HG03575 (cell line): ENCODE results near the gene MEGF11.

Experiments used
- ATAC-seq: cut with Tn5 transposase; IDR thresholded peaks from one replicate; pipeline ENCODE4 v1.9.1; 2021; ENCODE audit not compliant: unreplicated experiment, insufficient number of reproducible peaks, low FRiP score; ENCODE audit errors: extremely low read depth

The MEGF11 gene

GRCh38 chr15:65953622-65954021, 299.9 kb downstream of the MEGF11 start:
- no peak for ATAC-seq

- ATAC-seq: no peak
Observed at GRCh38 chr15:65952391-65953053, 301.0 kb downstream of the MEGF11 start.

GRCh38 chr15:65951007-65951406, 302.5 kb downstream of the MEGF11 start:
- ATAC-seq: no peak

- no peak for ATAC-seq
Observed at GRCh38 chr15:65949491-65949890, 304.1 kb downstream of the MEGF11 start.

GRCh38 chr15:65949011-65949410, 304.5 kb downstream of the MEGF11 start:
- ATAC-seq: no peak

GRCh38 chr15:65948383-65948782, 305.2 kb downstream of the MEGF11 start:
- ATAC-seq: no peak

GRCh38 chr15:65947041-65947440, 306.5 kb downstream of the MEGF11 start:
- no peak for ATAC-seq

GRCh38 chr15:65945616-65946015, 307.9 kb downstream of the MEGF11 start:
- no peak for ATAC-seq

- no peak for ATAC-seq
Observed at GRCh38 chr15:65944404-65944803, 309.1 kb downstream of the MEGF11 start.

GRCh38 chr15:65942436-65942835, 311.1 kb downstream of the MEGF11 start:
- ATAC-seq: no peak

GRCh38 chr15:65940618-65940909, 313.0 kb downstream of the MEGF11 start:
- no peak for ATAC-seq

- no peak for ATAC-seq
Observed at GRCh38 chr15:65939901-65940617, 313.5 kb downstream of the MEGF11 start.

GRCh38 chr15:65938604-65939003, 314.9 kb downstream of the MEGF11 start:
- ATAC-seq: no peak

GRCh38 chr15:65937476-65937875, 316.1 kb downstream of the MEGF11 start:
- no peak for ATAC-seq

- no peak for ATAC-seq
Observed at GRCh38 chr15:65937054-65937453, 316.5 kb downstream of the MEGF11 start.

- no peak for ATAC-seq
Observed at GRCh38 chr15:65936282-65936681, 317.3 kb downstream of the MEGF11 start.

GRCh38 chr15:65935391-65935790, 318.2 kb downstream of the MEGF11 start:
- no peak for ATAC-seq

GRCh38 chr15:65931221-65931620, 322.3 kb downstream of the MEGF11 start:
- ATAC-seq: no peak

- ATAC-seq: no peak
Observed at GRCh38 chr15:65930134-65930533, 323.4 kb downstream of the MEGF11 start.

GRCh38 chr15:65929573-65929972, 324.0 kb downstream of the MEGF11 start:
- no peak for ATAC-seq

GRCh38 chr15:65927545-65927944, 326.0 kb downstream of the MEGF11 start:
- no peak for ATAC-seq
